IPS-11a (cell line): Measurements from ENCODE around the gene KLHDC4.
A peak's percentile ranks its signal among the peaks of the same experiment; 100 is the strongest.
"Not testable (repeated sequence)": the region's sequence is repeated elsewhere in the genome, so short reads cannot be mapped to it uniquely, and the experiment has no call there.

Source experiments
- H3K4me3 ChIP-seq: one replicate; pipeline ENCODE4 v1.5.1; 2013; ENCODE audit warnings: low read depth, low read length, control low read depth

KLHDC4 gene

GRCh38 chr16:87788730-87789436 lies 23.1 kb upstream of the KLHDC4 start:
- not testable (repeated sequence) for H3K4me3 ChIP-seq

GRCh38 chr16:87787451-87788091 lies 21.8 kb upstream of the KLHDC4 start:
- H3K4me3 ChIP-seq, result not testable (repeated sequence)

- H3K4me3 ChIP-seq, result no peak overlapping the region
These were observed 19.0 kb upstream of the KLHDC4 start for GRCh38 chr16:87784812-87785211.

GRCh38 chr16:87782033-87782432 lies 16.2 kb upstream of the KLHDC4 start:
- no peak overlapping the region for H3K4me3 ChIP-seq

- H3K4me3 ChIP-seq, result no peak overlapping the region
These were observed 14.7 kb upstream of the KLHDC4 start for GRCh38 chr16:87780385-87780989.

- H3K4me3 ChIP-seq, result no peak overlapping the region
These were observed 13.2 kb upstream of the KLHDC4 start for GRCh38 chr16:87778830-87779579.

GRCh38 chr16:87778476-87778829 lies 12.7 kb upstream of the KLHDC4 start:
- H3K4me3 ChIP-seq, result no peak overlapping the region

- not testable (repeated sequence) for H3K4me3 ChIP-seq
These were observed 8.1 kb upstream of the KLHDC4 start for GRCh38 chr16:87773836-87774235.

GRCh38 chr16:87767456-87767855 lies 1.7 kb upstream of the KLHDC4 start:
- H3K4me3 ChIP-seq, result not testable (repeated sequence)

- peak overlapping the region; percentile 88 for H3K4me3 ChIP-seq
These were observed 655 bp upstream of the KLHDC4 start for GRCh38 chr16:87766485-87766797.

- peak overlapping the region; percentile 88 for H3K4me3 ChIP-seq
These were observed 362 bp downstream of the KLHDC4 start for GRCh38 chr16:87765473-87765775.

GRCh38 chr16:87764600-87765472 lies 950 bp downstream of the KLHDC4 start:
- H3K4me3 ChIP-seq, result peak overlapping the region; percentile 88

- H3K4me3 ChIP-seq, result no peak overlapping the region
These were observed 3.2 kb downstream of the KLHDC4 start for GRCh38 chr16:87762620-87763019.

- no peak overlapping the region for H3K4me3 ChIP-seq
These were observed 3.7 kb downstream of the KLHDC4 start for GRCh38 chr16:87762071-87762571.

GRCh38 chr16:87761060-87761459 lies 4.7 kb downstream of the KLHDC4 start:
- H3K4me3 ChIP-seq, result no peak overlapping the region

- no peak overlapping the region for H3K4me3 ChIP-seq
These were observed 7.9 kb downstream of the KLHDC4 start for GRCh38 chr16:87757841-87758426.

GRCh38 chr16:87754535-87754934 lies 11.3 kb downstream of the KLHDC4 start:
- no peak overlapping the region for H3K4me3 ChIP-seq

GRCh38 chr16:87747626-87748414 lies 18.0 kb downstream of the KLHDC4 start:
- H3K4me3 ChIP-seq, result no peak overlapping the region

- H3K4me3 ChIP-seq, result no peak overlapping the region
These were observed 19.6 kb downstream of the KLHDC4 start for GRCh38 chr16:87746178-87746577.
